Measurements from ENCODE around the gene LGALS4.

- TF ChIP-seq, protein P1, sequence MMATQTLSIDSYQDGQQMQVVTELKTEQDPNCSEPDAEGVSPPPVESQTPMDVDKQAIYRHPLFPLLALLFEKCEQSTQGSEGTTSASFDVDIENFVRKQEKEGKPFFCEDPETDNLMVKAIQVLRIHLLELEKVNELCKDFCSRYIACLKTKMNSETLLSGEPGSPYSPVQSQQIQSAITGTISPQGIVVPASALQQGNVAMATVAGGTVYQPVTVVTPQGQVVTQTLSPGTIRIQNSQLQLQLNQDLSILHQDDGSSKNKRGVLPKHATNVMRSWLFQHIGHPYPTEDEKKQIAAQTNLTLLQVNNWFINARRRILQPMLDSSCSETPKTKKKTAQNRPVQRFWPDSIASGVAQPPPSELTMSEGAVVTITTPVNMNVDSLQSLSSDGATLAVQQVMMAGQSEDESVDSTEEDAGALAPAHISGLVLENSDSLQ (IDR thresholded peaks at IDR 0.05) = no peak
- TF ChIP-seq FOXA1 (IDR thresholded peaks at IDR 0.05) = no peak
- TF ChIP-seq LEF1 (IDR thresholded peaks at IDR 0.05; ENCODE audit: borderline replicate concordance) = no peak
- TF ChIP-seq TARDBP (IDR thresholded peaks at IDR 0.05) = no peak
- TF ChIP-seq SP1 (IDR thresholded peaks at IDR 0.05) = no peak
Measured at GRCh38 chr19:38830039-38830733, 17.4 kb upstream of the LGALS4 start.
